GM11168 (cell line): Measurements from ENCODE around the gene RBKS.
"Not testable (repeated sequence)": the region's sequence is repeated elsewhere in the genome, so short reads cannot be mapped to it uniquely, and the experiment has no call there.

ENCODE experiments used
- in situ Hi-C: fragments of 300-500 bp; cut with MboI; formaldehyde crosslinking; loops from one replicate; pipeline ENCODE4 v1.12.0; 2022; ENCODE audit warnings: low sequenced_read_pairs; ENCODE audit not compliant: unreplicated experiment

Gene RBKS

GRCh38 chr2:27907547-27907946, 17.4 kb upstream of the RBKS start:
- in situ Hi-C loops = no loop called here

DNA sequence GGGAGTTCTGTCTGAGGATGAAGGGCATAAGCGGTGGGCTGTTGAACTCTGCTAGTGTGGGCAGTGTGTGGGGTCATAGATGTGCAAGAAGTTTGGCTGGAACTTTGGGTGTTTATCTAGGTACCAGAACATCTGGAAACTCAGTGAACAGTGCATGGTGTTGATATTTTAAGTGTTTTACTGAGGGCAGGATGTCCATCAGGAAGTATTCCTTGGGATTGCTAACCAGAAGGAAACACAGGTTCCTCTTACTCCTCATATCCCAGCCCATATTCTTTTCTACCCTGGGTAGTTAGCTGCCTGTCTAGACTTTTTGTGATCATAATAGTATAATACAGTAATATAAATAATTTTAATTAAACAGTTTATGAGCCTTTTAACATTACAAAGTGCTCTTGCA, 15.9 kb upstream of the RBKS start:
- in situ Hi-C loops = no loop called here

DNA sequence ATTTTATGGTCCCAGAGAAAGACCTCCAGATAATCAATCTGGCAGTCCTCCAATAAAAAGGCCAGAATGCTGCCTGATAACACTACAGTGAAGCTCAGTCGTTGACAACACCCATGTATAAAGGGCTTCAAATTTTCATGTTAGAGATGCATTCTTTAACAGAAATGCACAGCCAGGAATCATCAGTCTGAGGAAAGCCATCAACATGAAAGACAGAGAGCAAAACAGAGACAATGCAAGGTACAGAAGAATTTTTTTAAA, 14.1 kb upstream of the RBKS start:
- in situ Hi-C loops = no loop called here

GRCh38 chr2:27903649-27904404, 13.6 kb upstream of the RBKS start:
- in situ Hi-C loops = no loop called here

GRCh38 chr2:27903018-27903417, 12.8 kb upstream of the RBKS start:
- in situ Hi-C loops = no loop called here

DNA sequence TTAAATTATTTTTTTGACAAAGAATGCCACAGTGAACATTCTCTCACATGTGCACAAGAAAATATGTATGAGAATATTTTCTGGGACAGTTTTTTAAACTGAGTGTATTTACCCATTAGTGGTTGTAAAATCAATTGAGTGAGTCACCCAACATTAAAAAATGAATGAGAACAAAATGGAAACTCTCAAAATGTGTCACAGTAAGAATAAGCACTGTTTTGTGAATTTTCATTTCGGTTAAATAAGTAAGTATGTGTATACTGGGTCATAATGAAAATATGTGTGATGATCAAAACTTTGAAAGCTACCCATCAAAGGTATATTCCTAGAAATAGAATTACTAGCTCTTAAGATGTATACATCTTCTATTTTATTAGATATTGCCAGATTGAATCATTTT, 11.9 kb upstream of the RBKS start:
- in situ Hi-C loops = no loop called here

DNA sequence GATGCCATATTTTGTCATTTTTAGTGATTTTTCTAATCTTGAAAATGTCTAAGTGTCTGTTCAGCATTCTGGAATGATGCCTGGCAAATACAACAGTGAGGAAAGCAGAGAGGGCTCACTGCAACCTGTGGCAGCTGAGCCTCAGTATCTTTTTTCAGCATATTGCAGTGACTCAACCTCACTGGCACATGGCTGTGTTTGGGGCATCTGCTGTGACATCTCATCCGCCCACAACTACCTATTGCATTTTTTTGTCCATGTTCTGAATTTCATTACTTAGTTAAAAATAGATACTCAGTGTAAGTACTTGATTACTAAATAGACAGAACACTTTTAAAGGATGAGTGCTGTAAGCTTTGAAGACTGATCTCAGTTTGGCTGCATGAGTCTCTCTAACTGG, 11.0 kb upstream of the RBKS start:
- in situ Hi-C loops = no loop called here

GRCh38 chr2:27897717-27898116, 7.5 kb upstream of the RBKS start:
- in situ Hi-C loops = no loop called here

GRCh38 chr2:27893006-27893405, 2.8 kb upstream of the RBKS start:
- in situ Hi-C loops = no loop called here

DNA sequence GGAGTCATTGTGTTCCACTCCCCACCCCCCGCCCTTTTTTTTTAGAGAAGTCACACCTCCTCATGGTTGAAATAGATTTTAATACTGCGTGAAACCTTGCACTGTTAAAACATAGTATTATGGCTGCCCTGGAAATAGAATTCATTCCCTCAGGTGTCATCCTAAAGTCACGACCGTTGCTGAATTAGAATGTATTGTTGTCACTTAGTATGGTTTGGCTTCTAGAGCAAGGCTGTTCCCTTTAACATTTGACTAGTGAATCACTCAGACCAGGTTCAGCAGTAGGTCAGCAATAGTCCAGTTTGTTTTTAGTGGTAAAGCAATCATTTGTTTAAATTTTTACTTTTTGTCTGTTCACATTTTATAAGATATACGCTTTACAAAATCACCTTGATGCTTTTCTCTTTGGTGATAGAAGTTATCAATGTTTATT, 1.5 kb upstream of the RBKS start:
- in situ Hi-C loops = no loop called here

DNA sequence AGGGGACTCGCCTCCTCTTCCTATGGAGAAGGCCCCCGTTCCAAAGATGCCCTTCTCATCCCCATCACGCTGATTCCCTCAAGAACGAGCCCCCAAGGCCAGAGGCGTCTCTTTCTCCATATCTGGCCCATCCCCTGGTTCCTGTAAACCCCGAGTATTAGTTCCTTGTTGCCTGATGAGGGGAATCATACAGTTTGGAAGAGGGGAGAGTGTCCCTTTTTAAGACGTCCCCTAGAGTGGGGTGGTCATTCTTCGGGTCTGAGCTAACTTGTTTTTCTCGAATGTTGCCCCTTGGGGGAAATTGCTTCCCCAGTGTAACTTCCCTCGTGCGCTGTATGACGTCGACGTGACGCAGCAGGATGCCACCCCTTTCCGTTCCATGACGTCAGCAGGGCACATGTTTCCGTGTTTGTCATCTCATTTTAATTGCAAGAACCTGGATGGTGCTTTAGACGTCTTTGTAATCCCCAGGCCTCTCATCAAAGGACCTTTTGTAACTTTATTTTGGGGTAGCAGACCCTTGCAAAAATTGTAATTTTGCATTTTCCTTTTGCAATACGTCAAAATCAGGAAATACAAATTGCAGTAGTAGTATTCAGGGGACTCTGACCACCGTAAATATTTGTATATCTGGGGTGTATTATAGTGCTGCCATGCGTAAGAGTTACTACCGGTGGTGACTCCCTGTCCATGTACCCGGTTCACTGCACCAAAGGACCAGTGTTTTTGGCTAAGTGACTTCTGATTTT, 911 bp upstream of the RBKS start:
- in situ Hi-C loops = no loop called here

- in situ Hi-C loops = no loop called here
These were observed 427 bp downstream of the RBKS start for GRCh38 chr2:27889774-27890145.

DNA sequence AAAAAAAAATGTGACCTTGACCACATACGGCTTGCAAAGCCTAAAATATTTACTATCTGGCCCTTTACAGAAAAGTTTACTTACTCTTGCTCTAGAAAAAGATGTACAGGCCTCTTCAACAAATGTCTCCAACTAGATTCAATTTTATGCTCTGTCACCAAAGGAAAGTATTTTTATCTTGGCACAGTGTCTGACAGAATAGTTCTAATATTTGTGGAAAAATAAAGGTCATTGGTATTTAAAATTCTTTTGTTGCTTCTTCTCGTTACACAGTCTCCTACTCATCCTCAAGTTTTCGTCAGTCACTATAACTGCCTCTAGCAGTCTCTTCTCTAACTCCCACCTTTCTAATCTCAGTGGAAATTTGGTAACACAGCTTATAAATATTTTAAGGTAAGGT, 1.4 kb downstream of the RBKS start:
- in situ Hi-C loops = no loop called here

DNA sequence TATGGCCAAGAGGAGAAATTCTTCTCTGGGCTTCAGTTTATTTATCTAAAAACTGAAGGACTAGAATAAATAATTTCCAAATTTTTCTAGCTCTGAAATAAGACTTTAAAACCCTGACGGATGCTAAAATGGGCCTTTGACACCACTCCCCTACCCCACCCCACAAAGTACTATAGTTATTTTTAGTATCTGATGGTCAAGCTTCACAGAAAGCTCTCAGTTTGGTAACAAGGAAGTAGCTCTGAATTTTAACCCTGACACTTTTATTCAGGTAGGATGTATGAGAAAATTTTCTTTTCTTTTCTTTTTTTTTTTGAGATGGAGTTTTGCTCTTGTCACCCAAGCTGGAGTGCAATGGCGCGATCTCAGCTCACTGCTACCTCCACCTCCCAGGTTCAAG, 2.4 kb downstream of the RBKS start:
- in situ Hi-C loops = no loop called here

- in situ Hi-C loops = no loop called here
These were observed 3.1 kb downstream of the RBKS start for GRCh38 chr2:27887111-27887510.

- in situ Hi-C loops = no loop called here
These were observed 3.9 kb downstream of the RBKS start for GRCh38 chr2:27886322-27886721.

- in situ Hi-C loops = no loop called here
These were observed 4.5 kb downstream of the RBKS start for GRCh38 chr2:27885661-27886060.

- in situ Hi-C loops = no loop called here
These were observed 5.0 kb downstream of the RBKS start for GRCh38 chr2:27885234-27885633.

DNA sequence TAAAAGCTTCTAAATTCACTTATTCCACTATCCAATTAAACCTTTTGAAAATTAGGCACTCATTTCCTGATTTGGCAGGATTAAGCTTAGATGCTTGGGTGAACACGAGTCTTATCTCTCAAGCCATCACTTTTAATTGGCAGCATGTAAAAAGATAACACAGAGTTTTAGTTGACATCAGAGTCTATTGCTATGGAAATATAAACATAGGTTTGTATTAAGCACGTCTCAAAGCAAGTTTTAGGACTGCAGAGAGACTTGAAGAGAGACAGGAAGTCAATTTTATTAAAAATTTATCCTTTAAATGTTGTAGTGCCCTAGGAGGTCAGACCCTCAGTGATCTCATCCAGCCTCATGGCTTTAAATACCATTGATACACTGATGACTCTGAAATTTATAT, 5.6 kb downstream of the RBKS start:
- in situ Hi-C loops = no loop called here

DNA sequence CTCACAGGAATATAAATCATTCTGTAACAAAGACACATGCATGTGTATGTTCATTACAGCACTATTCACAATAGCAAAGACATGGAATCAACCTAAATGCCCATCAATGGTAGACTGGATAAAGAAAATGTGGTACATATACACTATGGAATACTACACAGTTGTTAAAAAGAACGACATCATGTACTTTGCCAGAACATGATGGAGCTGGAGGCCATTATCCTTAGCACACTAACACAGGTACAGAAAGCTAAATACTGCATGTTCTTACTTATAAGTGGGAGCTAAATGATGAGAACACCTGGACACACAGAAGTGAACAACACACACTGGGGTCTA, 7.6 kb downstream of the RBKS start:
- in situ Hi-C loops = not testable (repeated sequence)

DNA sequence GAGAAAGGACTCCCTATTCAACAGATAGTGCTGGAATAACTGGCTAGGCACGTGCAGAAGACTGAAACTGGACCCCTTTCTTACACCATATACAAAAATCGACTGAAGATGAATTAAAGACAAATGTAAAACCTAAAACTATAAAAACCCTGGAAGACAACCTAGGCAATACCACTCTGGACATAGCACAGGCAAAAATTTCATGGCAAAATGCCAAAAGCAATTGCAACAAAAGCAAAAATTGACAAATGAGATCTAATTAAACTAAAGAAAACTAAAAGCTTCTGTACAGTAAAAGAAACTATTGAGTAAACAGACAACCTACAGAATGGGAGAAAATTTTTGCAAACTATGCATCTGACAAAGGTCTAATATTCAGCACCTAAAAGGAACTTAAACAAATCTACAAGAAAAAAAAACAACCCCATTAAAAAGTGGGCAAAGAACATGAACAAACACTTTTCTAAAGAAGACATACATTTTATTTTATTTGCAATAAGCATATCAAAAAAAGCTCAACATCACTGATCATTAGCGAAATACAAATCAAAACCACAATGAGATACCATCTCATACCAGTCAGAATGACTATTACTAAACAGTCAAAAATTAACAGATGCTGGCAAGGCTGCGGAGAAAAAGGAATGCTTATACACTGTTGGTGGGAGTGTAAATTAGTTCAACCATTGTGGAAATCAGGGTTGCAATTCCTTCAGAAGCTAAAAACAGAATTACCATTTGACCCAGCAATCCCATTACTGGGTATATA, 8.2 kb downstream of the RBKS start:
- in situ Hi-C loops = not testable (repeated sequence)

GRCh38 chr2:27878825-27879224, 11.4 kb downstream of the RBKS start:
- in situ Hi-C loops = no loop called here
